ENCODE results near the gene SLC25A21.
"Not testable (repeated sequence)": the region's sequence is repeated elsewhere in the genome, so short reads cannot be mapped to it uniquely, and the experiment has no call there.

Gene SLC25A21

GRCh38 chr14:37153483-37153882, 18.9 kb downstream of the SLC25A21 start:
- no peak for FAIRE-seq
- DNase-seq (ENCODE audit: insufficient read length), result no peak
- no peak for TF ChIP-seq POLR2AphosphoS5 (IDR thresholded peaks at IDR 0.05; ENCODE audit: low read depth, low read length)
- no peak for TF ChIP-seq TAF1 (IDR thresholded peaks at IDR 0.05; ENCODE audit: borderline replicate concordance, low read depth, low read length)
- no peak for TF ChIP-seq POLR2A (IDR thresholded peaks at IDR 0.05; ENCODE audit: low read depth, low read length)

GRCh38 chr14:37153005-37153404, 19.4 kb downstream of the SLC25A21 start:
- DNase-seq (ENCODE audit: insufficient read length) (no peak), FAIRE-seq (no peak)
- TF ChIP-seq POLR2A (IDR thresholded peaks at IDR 0.05; ENCODE audit: low read depth, low read length) (no peak), TAF1 (IDR thresholded peaks at IDR 0.05; ENCODE audit: borderline replicate concordance, low read depth, low read length) (no peak), POLR2AphosphoS5 (IDR thresholded peaks at IDR 0.05; ENCODE audit: low read depth, low read length) (no peak)

DNA sequence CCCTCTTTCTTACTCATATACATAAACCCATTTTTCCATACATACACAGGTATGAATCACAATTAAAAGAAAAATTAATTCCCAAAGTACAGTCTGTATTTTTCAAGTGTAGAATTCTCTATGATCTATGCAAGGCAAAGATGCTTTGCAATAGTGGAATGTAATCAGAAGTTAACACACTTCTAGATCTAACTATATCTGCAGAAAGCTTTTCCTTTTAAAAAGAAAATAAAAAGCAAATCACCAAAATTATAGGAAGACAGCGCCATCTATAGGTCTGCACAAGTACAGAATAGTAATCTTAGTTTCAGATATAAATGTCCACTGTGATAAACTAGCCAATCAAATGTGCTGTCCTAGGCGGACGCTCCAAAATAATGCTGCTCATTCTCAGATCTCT, 22.0 kb downstream of the SLC25A21 start:
- TF ChIP-seq TAF1 (IDR thresholded peaks at IDR 0.05; ENCODE audit: borderline replicate concordance, low read depth, low read length) (no peak), POLR2AphosphoS5 (IDR thresholded peaks at IDR 0.05; ENCODE audit: low read depth, low read length) (no peak), POLR2A (IDR thresholded peaks at IDR 0.05; ENCODE audit: low read depth, low read length) (no peak)
- FAIRE-seq, result no peak
- no peak for DNase-seq (ENCODE audit: insufficient read length)

GRCh38 chr14:37147310-37147880, 25.0 kb downstream of the SLC25A21 start:
- FAIRE-seq (no peak), DNase-seq (ENCODE audit: insufficient read length) (no peak)
- no peak for TF ChIP-seq POLR2A (IDR thresholded peaks at IDR 0.05; ENCODE audit: low read depth, low read length)
- no peak for TF ChIP-seq POLR2AphosphoS5 (IDR thresholded peaks at IDR 0.05; ENCODE audit: low read depth, low read length)
- no peak for TF ChIP-seq TAF1 (IDR thresholded peaks at IDR 0.05; ENCODE audit: borderline replicate concordance, low read depth, low read length)

- DNase-seq (ENCODE audit: insufficient read length); FAIRE-seq: not testable (repeated sequence)
Observed at GRCh38 chr14:37146438-37146837, 26.0 kb downstream of the SLC25A21 start.

GRCh38 chr14:37145395-37145794, 27.0 kb downstream of the SLC25A21 start:
- TF ChIP-seq TAF1 (IDR thresholded peaks at IDR 0.05; ENCODE audit: borderline replicate concordance, low read depth, low read length), result no peak
- no peak for TF ChIP-seq POLR2AphosphoS5 (IDR thresholded peaks at IDR 0.05; ENCODE audit: low read depth, low read length)
- TF ChIP-seq POLR2A (IDR thresholded peaks at IDR 0.05; ENCODE audit: low read depth, low read length), result no peak
- no peak for FAIRE-seq
- no peak for DNase-seq (ENCODE audit: insufficient read length)

DNA sequence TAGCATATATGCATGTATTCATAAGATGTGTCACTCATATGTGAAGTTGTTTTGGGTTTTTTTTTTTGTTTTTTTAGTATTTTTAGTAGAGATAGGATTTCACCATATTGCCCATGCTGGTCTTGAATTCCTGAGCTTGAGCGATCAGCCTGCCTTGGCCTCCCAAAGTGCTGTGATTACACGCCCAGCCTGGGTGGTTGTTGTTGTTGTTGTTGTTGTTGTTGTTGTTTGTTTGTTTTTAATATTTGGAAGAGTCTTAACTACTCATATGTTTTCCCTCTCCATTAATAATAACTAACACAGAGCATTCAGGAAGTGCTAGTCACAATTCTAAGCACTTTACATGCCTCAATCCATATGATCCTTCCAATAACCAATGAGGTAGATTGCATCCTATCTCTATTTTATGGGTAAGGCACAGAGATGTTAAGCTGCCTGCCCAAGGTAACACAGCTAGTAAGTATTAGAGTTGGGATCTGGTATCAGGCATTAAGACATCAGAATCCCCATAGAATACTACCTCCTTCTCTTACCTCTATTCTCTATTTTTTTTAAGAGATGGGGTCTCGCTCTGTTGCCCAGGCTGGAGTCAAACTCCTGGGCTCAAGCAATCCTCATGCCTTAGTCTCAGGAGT, 27.6 kb downstream of the SLC25A21 start:
- TF ChIP-seq POLR2A (IDR thresholded peaks at IDR 0.05; ENCODE audit: low read depth, low read length), result no peak
- TF ChIP-seq POLR2AphosphoS5 (IDR thresholded peaks at IDR 0.05; ENCODE audit: low read depth, low read length), result no peak
- TF ChIP-seq TAF1 (IDR thresholded peaks at IDR 0.05; ENCODE audit: borderline replicate concordance, low read depth, low read length), result no peak
- DNase-seq (ENCODE audit: insufficient read length) (no peak), FAIRE-seq (no peak)

DNA sequence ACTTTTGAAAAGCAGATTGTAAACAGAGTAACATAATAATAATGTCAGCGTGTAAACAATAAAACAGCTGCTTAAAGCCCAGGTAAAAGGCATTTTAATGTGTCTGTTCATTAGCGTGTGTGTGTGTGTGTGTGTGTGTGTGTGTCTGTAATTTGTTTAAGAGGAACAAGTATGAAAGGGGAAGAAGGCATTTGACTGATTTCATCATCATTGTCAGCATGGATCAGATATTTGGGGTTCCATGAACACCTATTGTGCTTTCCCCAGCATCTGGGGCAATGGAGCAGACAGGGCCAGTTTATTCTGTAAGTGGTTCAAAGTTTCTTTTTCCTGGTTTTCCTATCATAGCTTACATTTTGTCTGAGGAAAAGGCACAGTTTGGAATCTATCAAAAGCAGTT, 28.9 kb downstream of the SLC25A21 start:
- FAIRE-seq, result no peak
- DNase-seq (ENCODE audit: insufficient read length), result no peak
- TF ChIP-seq POLR2AphosphoS5 (IDR thresholded peaks at IDR 0.05; ENCODE audit: low read depth, low read length), result no peak
- no peak for TF ChIP-seq POLR2A (IDR thresholded peaks at IDR 0.05; ENCODE audit: low read depth, low read length)
- no peak for TF ChIP-seq TAF1 (IDR thresholded peaks at IDR 0.05; ENCODE audit: borderline replicate concordance, low read depth, low read length)

DNA sequence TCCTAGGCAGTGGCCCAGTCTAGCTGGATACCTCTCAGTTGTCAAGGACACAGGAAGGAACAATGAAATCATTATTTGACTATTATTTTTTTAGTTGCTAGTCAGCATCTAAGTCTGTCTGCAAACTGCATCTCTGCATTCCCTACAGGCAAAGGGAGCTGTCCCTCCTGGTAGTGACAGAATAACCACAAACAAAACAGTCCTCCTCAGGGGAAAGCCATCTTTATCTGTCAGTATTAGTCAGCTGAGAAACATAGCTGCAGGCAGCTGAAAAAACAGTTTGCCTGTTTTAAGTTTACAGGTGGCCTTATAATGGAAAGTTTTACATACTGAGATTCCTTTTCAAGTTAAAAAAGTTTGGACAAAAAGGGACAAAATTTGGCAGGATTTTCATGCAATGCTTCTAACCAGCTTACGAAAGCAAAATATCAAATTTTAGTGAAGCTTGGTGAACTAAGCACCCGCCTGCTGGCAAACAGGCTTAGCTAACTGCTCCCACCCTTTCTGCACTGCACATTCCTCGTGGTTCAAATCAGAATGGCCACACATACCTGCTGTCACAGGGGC, 29.5 kb downstream of the SLC25A21 start:
- DNase-seq (ENCODE audit: insufficient read length) (no peak), FAIRE-seq (no peak)
- TF ChIP-seq TAF1 (IDR thresholded peaks at IDR 0.05; ENCODE audit: borderline replicate concordance, low read depth, low read length) (no peak), POLR2AphosphoS5 (IDR thresholded peaks at IDR 0.05; ENCODE audit: low read depth, low read length) (no peak), POLR2A (IDR thresholded peaks at IDR 0.05; ENCODE audit: low read depth, low read length) (no peak)

DNA sequence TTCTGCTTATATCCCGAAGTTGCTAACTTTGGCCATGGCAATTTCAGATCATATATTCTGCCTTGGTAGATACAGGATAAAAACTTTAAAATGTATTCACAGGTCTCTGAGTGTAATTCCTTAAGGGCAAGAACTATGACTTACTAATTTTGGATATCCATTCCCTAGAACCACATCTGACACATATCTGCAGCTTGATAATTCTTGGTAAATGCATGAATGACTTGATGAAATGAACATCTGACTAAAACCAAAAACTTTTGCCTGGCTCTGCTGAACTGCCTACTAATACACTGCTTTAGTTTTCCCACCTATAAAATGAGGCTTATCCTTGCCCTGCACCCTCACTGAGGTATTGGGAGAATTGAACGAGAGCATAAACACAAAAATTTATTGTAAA, 32.2 kb downstream of the SLC25A21 start:
- DNase-seq (ENCODE audit: insufficient read length) (no peak), FAIRE-seq (no peak)
- TF ChIP-seq POLR2AphosphoS5 (IDR thresholded peaks at IDR 0.05; ENCODE audit: low read depth, low read length), result no peak
- no peak for TF ChIP-seq TAF1 (IDR thresholded peaks at IDR 0.05; ENCODE audit: borderline replicate concordance, low read depth, low read length)
- TF ChIP-seq POLR2A (IDR thresholded peaks at IDR 0.05; ENCODE audit: low read depth, low read length), result no peak

GRCh38 chr14:37139710-37140109, 32.7 kb downstream of the SLC25A21 start:
- TF ChIP-seq POLR2AphosphoS5 (IDR thresholded peaks at IDR 0.05; ENCODE audit: low read depth, low read length) (no peak), POLR2A (IDR thresholded peaks at IDR 0.05; ENCODE audit: low read depth, low read length) (no peak), TAF1 (IDR thresholded peaks at IDR 0.05; ENCODE audit: borderline replicate concordance, low read depth, low read length) (no peak)
- DNase-seq (ENCODE audit: insufficient read length), result no peak
- no peak for FAIRE-seq

DNA sequence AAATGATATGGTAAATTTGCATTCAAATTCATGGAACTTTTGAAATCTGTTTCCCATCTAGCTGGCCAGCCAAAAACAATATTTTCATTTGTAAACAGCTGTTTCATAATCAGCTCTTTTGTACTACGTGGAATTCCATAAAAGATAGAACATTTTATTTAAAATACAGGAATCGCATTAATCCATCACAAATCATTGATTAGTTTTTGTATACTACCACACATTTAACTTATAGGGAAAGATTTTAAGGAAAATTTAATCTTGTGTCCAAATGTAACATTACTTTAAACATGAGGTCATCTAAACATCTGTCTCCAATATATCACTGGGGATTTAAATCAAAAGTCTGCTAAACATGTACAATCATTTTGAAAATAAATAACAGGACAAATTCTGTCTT, 33.5 kb downstream of the SLC25A21 start:
- no peak for FAIRE-seq
- no peak for DNase-seq (ENCODE audit: insufficient read length)
- TF ChIP-seq POLR2AphosphoS5 (IDR thresholded peaks at IDR 0.05; ENCODE audit: low read depth, low read length) (no peak), POLR2A (IDR thresholded peaks at IDR 0.05; ENCODE audit: low read depth, low read length) (no peak), TAF1 (IDR thresholded peaks at IDR 0.05; ENCODE audit: borderline replicate concordance, low read depth, low read length) (no peak)
